ENCODE measurements around the gene PCDHB6. TPM values are rescaled to one million over a fixed set of nuclear protein-coding genes. Genes with fewer than 3 reads are reported as not detected.
"Not testable (repeated sequence)": the region's sequence is repeated elsewhere in the genome, so short reads cannot be mapped to it uniquely, and the experiment has no call there.

The PCDHB6 gene
- total RNA-seq: not detected in 2 replicates

DNA sequence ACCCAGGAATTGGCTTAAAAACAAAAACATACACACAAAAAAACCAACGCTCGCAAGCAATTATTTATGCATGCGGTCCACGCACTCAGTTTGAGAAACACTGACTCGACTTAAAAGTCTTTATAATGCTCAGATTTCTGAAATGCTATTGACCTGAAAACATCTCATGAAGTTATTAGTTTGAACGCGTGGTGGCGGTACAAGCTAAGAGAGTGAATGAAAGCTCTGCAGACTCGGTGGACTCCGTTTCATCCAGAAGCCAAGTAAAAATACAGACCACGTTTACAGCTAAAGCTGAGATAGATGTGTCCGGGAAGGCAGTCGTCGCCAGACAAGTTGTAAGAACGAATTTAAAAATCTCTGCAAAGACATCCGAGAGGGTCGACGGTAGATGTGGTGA, at the start of gene PCDHB6:
PCDHB6 (plus strand) TSS at position 246 of the 400 bp plus-strand sequence. CDS start 201 bp downstream, outside the sequence.
- intact Hi-C loops (cut with micrococcal nuclease): no loop called here

DNA sequence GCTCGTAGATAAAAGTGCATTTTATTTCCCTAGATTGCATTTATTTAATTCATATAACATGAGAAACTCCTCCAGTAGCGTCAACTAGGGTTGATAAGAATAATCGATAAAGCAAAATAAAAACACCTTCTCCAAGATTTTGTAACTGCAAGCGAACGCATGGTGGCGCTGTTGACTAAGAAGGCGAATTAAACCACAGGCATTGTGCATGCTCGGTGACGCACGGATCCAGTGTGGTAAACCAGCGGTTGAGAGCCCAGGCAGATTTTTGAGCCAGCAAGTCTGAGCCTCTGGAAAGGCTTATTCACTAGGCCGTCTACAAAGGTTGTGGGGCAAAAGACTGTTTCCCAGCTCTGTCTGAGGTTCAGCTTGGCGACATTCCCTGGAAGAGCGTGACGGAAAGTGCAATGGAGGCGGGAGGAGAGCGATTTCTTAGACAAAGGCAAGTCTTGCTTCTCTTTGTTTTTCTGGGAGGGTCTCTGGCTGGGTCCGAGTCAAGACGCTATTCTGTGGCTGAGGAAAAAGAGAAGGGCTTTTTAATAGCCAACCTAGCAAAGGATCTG, 49.5 kb upstream of the PCDHB6 start, which contains the start of gene PCDHB3:
PCDHB3 (plus strand) TSS at position 231 of the 563 bp plus-strand sequence; CDS start at position 408, 177 bp downstream.
- intact Hi-C loops (cut with micrococcal nuclease): no loop called here

DNA sequence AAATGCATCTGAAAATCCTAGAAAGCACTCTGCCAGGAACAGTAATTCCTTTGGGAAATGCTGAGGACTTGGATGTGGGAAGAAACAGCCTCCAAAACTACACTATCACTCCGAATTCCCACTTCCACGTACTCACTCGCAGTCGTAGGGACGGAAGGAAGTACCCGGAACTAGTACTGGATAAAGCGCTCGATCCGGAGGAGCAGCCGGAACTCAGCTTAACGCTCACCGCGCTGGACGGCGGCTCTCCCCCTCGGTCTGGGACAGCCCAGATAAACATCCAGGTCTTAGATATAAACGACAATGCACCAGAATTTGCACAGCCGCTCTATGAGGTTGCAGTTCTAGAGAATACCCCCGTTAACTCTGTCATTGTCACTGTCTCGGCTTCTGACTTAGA, 48.8 kb upstream of the PCDHB6 start:
- intact Hi-C loops (cut with micrococcal nuclease): no loop called here

DNA sequence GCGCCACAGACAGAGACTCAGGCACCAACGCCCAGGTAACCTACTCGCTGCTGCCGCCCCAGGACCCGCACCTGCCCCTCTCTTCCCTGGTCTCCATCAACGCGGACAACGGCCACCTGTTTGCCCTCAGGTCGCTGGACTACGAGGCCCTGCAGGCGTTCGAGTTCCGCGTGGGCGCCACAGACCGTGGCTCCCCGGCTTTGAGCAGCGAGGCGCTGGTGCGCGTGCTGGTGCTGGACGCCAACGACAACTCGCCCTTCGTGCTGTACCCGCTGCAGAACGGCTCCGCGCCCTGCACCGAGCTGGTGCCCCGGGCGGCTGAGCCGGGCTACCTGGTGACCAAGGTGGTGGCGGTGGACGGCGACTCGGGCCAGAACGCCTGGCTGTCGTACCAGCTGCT, 47.8 kb upstream of the PCDHB6 start:
- intact Hi-C loops (cut with micrococcal nuclease): not testable (repeated sequence)

DNA sequence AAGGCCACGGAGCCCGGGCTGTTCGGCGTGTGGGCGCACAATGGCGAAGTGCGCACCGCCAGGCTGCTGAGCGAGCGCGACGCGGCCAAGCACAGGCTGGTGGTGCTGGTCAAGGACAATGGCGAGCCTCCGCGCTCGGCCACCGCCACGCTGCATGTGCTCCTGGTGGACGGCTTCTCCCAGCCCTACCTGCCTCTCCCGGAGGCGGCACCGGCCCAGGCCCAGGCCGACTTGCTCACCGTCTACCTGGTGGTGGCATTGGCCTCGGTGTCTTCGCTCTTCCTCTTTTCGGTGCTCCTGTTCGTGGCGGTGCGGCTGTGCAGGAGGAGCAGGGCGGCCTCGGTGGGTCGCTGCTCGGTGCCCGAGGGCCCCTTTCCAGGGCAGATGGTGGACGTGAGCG, 47.4 kb upstream of the PCDHB6 start:
- intact Hi-C loops (cut with micrococcal nuclease): not testable (repeated sequence)

DNA sequence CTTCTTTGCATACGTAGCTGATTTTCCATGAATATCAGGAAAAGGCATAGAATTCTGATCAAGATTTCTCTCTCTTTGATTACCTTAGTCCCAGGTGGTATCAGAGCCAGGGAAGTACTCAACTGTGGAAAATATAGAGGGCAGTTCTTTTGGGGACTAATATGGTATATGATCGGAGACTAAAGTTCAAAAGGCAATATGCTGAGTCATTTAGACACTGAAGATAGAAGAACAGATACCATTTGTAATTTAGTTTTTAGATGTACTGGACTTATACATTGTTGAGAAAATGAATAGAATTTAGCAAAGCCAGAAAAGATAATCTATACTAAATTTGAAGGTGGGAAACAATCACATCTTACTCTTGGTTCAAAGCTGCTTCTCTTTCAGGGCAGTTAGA, 44.5 kb upstream of the PCDHB6 start:
- intact Hi-C loops (cut with micrococcal nuclease): no loop called here

DNA sequence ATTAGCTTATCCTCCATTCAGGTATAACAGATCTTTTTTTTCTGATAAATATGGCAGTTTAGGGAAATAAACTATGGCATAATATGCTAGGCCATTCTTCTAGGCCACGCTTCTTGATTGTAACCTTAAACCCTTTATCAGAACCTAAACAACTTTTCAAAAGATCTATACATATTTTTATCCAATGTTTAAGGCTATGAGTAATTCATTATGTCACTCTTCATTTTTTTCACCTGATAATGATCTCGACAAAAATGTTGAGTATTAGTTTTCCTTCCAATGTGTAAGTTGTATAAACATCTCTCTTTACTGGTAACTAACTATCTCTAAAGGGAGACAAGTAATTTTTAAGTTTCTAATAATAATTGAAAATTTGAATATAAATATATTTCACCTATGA, 30.6 kb upstream of the PCDHB6 start:
- intact Hi-C loops (cut with micrococcal nuclease): no loop called here

DNA sequence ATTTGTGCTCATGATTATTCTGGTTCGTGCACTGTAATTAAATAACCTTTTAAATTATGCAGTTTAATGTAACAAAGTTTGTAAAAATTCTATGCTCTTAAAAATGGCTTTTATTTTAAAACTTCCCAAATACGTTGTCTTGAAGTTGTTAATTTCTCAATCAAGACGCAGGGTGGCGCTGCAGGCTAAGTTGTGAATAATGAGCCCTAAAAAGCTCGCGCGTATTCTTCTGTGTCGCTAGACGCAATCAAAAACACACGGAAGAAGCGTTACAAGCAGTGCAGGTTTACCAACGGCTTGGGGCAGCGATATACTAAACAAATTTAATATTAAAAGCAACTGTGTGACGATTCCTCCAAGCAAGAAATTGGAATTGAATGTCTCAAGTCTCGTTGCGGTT, 28.3 kb upstream of the PCDHB6 start, which contains the start of gene PCDHB4:
PCDHB4 (plus strand) TSS at position 256 of the 400 bp plus-strand sequence. CDS start 181 bp downstream, outside the sequence.
- intact Hi-C loops (cut with micrococcal nuclease): no loop called here

DNA sequence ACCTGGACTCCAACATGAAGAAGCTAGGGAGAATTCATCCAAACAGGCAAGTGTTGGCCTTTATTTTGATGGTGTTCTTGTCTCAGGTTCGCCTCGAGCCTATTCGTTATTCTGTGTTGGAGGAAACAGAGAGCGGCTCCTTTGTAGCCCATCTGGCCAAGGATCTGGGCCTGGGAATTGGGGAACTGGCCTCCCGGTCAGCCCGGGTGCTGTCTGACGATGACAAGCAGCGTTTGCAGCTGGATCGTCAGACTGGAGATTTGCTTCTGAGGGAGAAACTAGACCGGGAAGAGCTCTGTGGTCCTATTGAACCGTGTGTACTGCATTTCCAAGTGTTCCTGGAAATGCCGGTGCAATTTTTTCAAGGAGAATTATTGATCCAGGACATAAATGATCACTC, 27.9 kb upstream of the PCDHB6 start:
- intact Hi-C loops (cut with micrococcal nuclease): no loop called here

DNA sequence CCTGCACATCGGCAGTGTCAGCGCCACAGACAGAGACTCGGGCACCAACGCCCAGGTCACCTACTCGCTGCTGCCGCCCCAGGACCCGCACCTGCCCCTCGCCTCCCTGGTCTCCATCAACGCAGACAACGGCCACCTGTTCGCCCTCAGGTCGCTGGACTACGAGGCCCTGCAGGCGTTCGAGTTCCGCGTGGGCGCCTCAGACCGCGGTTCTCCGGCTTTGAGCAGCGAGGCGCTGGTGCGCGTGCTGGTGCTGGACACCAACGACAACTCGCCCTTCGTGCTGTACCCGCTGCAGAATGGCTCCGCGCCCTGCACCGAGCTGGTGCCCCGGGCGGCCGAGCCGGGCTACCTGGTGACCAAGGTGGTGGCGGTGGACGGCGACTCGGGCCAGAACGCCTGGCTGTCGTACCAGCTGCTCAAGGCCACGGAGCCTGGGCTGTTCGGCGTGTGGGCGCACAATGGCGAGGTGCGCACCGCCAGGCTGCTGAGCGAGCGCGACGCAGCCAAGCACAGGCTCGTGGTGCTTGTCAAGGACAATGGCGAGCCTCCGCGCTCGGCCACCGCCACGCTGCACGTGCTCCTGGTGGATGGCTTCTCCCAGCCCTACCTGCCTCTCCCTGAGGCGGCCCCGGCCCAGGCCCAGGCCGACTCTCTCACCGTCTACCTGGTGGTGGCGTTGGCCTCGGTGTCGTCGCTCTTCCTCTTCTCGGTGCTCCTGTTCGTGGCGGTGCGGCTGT, 26.3 kb upstream of the PCDHB6 start:
- intact Hi-C loops (cut with micrococcal nuclease): not testable (repeated sequence)

DNA sequence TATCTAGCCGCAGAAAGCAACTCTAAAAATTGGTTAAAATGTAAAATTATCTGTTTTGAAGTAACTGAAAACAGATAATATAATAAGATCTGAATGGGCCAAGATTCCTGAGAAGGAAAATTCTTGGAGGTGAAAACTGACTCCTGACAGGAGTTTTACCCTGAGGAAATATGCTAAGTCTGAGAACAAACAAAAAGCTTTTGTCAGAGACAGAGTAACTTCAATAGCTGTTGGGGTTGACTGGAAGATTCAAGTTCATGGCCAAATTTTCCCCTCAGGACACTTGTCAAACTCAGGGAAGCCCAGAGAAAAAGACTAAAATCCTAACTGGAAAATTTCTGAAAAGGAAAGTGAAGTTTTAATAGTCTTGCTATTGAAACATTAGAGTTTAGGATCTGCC, 22.6 kb upstream of the PCDHB6 start:
- intact Hi-C loops (cut with micrococcal nuclease): no loop called here

DNA sequence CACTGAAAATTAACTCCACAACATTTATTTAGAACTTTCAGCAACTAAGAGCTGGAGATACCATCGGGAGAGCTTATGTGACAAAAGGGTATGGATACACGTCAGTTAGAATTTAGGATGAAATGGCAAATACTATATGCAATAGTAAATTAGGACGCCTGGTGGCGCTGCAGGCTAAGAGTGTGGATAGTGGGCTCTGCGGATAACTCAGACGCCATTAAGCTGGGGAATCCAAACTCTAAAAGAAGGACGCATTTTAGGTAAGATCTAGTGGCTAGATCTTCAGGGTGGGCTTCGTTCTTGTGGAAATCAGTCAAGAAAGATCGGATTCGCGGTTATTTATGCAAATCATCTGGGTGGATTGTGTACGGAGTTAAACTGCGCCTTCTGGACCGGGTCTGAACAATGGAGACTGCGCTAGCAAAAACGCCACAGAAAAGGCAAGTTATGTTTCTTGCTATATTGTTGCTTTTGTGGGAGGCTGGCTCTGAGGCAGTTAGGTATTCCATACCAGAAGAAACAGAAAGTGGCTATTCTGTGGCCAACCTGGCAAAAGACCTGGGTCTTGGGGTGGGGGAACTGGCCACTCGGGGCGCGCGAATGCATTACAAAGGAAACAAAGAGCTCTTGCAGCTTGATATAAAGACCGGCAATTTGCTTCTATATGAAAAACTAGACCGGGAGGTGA, 14.7 kb upstream of the PCDHB6 start, which contains the start of gene PCDHB5:
PCDHB5 (plus strand) TSS at position 177 of the 688 bp plus-strand sequence; CDS start at position 406, 229 bp downstream.
- intact Hi-C loops (cut with micrococcal nuclease): no loop called here

DNA sequence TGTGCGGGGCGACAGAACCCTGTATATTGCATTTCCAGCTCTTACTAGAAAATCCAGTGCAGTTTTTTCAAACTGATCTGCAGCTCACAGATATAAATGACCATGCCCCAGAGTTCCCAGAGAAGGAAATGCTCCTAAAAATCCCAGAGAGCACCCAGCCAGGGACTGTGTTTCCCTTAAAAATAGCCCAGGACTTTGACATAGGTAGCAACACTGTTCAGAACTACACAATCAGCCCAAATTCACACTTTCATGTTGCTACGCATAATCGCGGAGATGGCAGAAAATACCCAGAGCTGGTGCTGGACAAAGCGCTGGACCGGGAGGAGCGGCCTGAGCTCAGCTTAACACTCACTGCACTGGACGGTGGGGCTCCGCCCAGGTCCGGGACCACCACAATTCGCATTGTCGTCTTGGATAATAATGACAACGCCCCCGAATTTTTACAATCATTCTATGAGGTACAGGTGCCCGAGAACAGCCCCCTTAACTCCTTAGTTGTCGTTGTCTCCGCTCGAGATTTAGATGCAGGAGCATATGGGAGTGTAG, 14.1 kb upstream of the PCDHB6 start:
- intact Hi-C loops (cut with micrococcal nuclease): no loop called here

DNA sequence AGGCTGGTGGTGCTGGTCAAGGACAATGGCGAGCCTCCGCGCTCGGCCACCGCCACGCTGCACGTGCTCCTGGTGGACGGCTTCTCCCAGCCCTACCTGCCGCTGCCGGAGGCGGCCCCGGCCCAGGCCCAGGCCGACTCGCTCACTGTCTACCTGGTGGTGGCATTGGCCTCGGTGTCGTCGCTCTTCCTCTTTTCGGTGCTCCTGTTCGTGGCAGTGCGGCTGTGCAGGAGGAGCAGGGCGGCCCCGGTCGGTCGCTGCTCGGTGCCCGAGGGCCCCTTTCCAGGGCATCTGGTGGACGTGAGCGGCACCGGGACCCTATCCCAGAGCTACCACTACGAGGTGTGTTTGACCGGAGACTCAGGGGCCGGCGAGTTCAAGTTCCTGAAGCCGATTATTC, 12.5 kb upstream of the PCDHB6 start:
- intact Hi-C loops (cut with micrococcal nuclease): not testable (repeated sequence)

DNA sequence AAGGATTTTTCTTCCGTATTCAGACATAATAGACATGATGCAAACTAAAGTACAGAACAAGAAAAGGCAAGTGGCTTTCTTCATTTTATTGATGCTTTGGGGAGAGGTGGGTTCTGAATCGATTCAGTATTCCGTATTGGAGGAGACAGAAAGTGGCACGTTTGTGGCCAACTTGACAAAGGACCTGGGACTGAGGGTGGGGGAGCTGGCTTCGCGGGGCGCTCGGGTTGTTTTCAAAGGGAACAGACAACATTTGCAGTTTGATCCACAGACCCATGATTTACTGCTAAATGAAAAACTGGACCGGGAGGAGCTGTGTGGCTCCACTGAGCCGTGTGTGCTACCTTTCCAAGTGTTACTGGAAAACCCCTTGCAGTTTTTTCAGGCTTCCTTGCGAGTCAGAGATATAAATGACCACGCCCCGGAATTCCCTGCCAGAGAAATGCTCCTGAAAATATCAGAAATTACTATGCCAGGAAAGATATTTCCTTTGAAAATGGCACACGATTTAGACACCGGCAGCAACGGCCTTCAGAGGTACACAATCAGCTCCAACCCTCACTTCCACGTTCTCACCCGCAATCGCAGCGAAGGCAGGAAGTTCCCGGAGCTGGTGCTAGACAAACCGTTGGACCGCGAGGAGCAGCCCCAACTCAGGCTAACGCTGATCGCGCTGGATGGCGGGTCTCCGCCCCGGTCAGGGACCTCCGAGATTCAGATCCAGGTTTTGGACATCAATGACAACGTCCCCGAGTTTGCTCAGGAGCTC, 551 bp downstream of the PCDHB6 start:
- intact Hi-C loops (cut with micrococcal nuclease): no loop called here

DNA sequence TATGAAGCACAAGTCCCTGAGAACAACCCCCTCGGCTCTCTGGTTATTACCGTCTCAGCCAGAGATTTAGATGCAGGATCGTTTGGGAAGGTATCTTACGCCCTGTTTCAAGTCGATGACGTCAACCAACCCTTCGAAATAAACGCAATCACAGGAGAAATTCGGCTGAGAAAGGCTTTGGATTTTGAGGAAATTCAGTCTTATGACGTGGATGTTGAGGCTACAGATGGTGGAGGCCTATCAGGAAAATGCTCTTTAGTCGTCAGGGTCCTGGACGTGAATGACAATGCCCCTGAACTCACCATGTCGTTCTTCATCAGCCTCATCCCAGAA, 1.1 kb downstream of the PCDHB6 start:
- intact Hi-C loops (cut with micrococcal nuclease): no loop called here

DNA sequence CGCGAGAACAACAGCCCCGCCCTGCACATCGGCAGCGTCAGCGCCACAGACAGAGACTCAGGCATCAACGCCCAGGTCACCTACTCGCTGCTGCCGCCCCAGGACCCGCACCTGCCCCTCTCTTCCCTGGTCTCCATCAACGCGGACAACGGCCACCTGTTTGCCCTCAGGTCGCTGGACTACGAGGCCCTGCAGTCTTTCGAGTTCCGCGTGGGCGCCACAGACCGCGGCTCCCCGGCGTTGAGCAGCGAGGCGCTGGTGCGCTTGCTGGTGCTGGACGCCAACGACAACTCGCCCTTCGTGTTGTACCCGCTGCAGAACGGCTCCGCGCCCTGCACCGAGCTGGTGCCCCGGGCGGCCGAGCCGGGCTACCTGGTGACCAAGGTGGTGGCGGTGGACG, 1.8 kb downstream of the PCDHB6 start:
- intact Hi-C loops (cut with micrococcal nuclease): not testable (repeated sequence)

DNA sequence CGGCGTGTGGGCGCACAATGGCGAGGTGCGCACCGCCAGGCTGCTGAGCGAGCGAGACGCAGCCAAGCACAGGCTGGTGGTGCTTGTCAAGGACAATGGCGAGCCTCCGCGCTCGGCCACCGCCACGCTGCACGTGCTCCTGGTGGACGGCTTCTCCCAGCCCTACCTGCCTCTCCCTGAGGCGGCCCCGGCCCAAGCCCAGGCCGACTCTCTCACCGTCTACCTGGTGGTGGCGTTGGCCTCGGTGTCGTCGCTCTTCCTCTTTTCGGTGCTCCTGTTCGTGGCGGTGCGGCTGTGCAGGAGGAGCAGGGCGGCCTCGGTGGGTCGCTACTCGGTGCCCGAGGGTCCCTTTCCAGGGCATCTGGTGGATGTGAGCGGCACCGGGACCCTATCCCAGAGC, 2.2 kb downstream of the PCDHB6 start:
- intact Hi-C loops (cut with micrococcal nuclease): not testable (repeated sequence)

DNA sequence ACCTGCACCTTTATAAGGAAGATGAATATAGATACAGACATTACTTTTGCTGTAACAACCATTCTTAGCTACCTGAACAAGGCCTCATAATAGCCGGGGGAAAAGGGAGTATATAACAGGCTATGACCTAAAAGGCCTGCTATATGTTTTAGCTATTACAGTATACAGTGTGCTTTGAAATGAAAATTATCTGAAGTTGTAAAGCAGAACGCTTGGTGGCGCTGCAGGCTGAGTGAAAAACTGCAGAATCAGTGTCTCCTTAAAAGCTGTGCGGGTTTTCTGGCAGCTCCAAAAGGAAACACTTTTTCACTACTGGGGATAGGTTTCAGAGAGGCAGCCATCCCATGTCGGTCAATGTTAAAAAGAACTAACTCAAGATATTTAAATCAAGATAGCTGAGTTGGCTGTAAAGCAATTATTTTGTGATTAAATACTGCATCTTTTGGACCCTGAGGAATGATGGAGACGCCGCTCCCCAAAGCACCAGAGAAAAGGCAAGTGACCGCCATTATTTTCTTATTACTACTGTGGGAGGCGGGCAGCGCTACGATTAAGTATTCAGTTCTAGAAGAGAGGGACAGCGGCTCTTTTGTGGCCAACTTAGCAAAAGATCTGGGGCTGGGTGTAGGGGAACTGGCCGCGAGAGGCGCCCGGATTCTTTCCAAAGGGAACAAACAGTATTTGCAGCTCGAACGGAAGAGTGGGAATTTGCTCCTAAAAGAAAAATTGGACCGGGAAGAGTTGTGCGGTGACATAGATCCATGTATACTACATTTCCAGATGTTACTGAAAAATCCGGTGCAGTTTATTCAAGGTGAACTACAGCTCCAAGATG, 5.9 kb downstream of the PCDHB6 start:
- intact Hi-C loops (cut with micrococcal nuclease): no loop called here

DNA sequence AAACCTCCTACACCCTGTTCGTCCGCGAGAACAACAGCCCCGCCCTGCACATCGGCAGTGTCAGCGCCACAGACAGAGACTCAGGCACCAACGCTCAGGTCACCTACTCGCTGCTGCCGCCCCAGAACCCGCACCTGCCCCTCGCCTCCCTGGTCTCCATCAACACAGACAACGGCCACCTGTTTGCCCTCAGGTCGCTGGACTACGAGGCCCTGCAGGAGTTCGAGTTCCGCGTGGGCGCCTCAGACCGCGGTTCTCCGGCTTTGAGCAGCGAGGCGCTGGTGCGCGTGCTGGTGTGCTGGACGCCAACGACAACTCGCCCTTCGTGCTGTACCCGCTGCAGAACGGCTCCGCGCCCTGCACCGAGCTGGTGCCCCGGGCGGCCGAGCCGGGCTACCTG, 7.5 kb downstream of the PCDHB6 start:
- intact Hi-C loops (cut with micrococcal nuclease): not testable (repeated sequence)
